Heart left ventricle (tissue), 13 donors: ENCODE measurements around the gene MLLT3.

ENCODE experiments used
- POLR2A ChIP-seq, 2 donors: fragments of 450-650 bp; IDR thresholded peaks; one replicate each; pipeline ENCODE4 v1.6.1; 2017; ENCODE audit warnings: antibody characterized with exemption in 2 of 2, mild to moderate bottlenecking in 2 of 2, moderate library complexity in 2 of 2
- TF ChIP-seq, protein P1 (sequence below), 12 donors: fragments of 200-600 bp; sonication (generic) in 4 of 12; IDR thresholded peaks; one replicate each; pipeline versions ENCODE4 v1.5.0 to v1.8.0; 2018 to 2022; ENCODE audit warnings: antibody characterized with exemption in 12 of 12, mild to moderate bottlenecking in 5 of 12
- donor health status: ischemic (EF 13 %, LVEDD 7.1; RV severe dilation, severe dysfunction).
- donor health status: DM: no; HTN: yes; CAD: no.
- donor health status: DM: no; HTN: no; CAD: no.
- donor health status: ischemic (EF 25% LVEDD 6.9; RV normal size, moderate dysfunction).
- donor health status: ischemic (EF 25% LVEDD 5.7; RV mildly dilated, moderate dysfunction).
- donor health status: ischemic (EF 35%, LVEDD 5.7; RV mildly dilated, moderate dysfunction).
- donor health status: nonischemic (EF 11% LVEDD 7.7; RV severe dilation, severe dysfunction).
- donor health status: DM: yes; HTN: yes; CAD: no.
- donor health status: PGD.
- donor health status: ischemic (EF 29% LVEDD 5.4; RV normal size, mild dysfunction).
- donor health status: nonischemic (EF 23%, LVEDD 6.1; RV moderate dilation, normal function).

DNA sequence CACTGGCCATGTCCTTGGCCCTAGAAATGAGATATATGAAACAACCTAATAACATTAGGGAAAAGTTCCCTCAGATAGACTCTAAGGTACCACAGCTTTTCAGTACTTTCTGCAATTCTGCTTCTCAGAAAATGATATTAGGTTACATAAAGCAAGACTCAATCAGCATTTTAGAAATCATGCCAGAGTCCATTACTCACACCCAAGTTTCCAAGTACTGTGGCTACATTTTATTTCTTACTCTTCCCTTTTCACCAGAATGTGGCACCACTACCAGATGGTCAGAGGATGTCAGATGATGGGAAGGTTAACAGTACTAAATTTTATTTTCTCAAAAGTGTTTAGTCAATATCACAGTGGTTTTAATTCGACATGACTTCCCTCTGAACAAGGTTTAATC lies 217.2 kb downstream of the MLLT3 start:
- TF ChIP-seq, protein P1, sequence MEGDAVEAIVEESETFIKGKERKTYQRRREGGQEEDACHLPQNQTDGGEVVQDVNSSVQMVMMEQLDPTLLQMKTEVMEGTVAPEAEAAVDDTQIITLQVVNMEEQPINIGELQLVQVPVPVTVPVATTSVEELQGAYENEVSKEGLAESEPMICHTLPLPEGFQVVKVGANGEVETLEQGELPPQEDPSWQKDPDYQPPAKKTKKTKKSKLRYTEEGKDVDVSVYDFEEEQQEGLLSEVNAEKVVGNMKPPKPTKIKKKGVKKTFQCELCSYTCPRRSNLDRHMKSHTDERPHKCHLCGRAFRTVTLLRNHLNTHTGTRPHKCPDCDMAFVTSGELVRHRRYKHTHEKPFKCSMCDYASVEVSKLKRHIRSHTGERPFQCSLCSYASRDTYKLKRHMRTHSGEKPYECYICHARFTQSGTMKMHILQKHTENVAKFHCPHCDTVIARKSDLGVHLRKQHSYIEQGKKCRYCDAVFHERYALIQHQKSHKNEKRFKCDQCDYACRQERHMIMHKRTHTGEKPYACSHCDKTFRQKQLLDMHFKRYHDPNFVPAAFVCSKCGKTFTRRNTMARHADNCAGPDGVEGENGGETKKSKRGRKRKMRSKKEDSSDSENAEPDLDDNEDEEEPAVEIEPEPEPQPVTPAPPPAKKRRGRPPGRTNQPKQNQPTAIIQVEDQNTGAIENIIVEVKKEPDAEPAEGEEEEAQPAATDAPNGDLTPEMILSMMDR (IDR thresholded peaks at IDR 0.05), result no peak
- no peak for TF ChIP-seq POLR2A (IDR thresholded peaks at IDR 0.05)
